Measurements from ENCODE around the gene ZNF334. TPM values are rescaled to one million over a fixed set of nuclear protein-coding genes. Genes with fewer than 3 reads are reported as not detected.

The ZNF334 gene
- polyA plus RNA-seq, 1 experiment, result 4.0 TPM

- H3K27ac ChIP-seq (ENCODE audit: low read depth, low read length), result no peak overlapping the region
- no peak for TF ChIP-seq CTCF (IDR thresholded peaks at IDR 0.05; ENCODE audit: low read depth, low read length)
- POLR2A ChIA-PET, result no interaction called here
- no peak overlapping the region for H3K4me3 ChIP-seq (ENCODE audit: low read depth, low read length)
- H3K9me3 ChIP-seq (ENCODE audit: control insufficient read depth, insufficient read depth, low read length), result no peaks in the 10 kb centered on the region
- CTCF ChIA-PET, result no interaction called here
- H3K27me3 ChIP-seq (ENCODE audit: control insufficient read depth, insufficient read depth, low read length), result peaks cover 9% of the 10 kb centered on the region
- DNase-seq (ENCODE audit: low read depth, low spot score), result no peak
Measured at GRCh38 chr20:46488451-46488850, 24.9 kb downstream of the ZNF334 start.

GRCh38 chr20:46487628-46488027, 25.7 kb downstream of the ZNF334 start:
- ChIA-PET POLR2A (no interaction called here), CTCF (no interaction called here)

GRCh38 chr20:46485431-46485830, 27.9 kb downstream of the ZNF334 start:
- Histone ChIP-seq H3K27me3 (ENCODE audit: control insufficient read depth, insufficient read depth, low read length) (peaks cover 6% of the 10 kb centered on the region), H3K9me3 (ENCODE audit: control insufficient read depth, insufficient read depth, low read length) (no peaks in the 10 kb centered on the region), H3K27ac (ENCODE audit: low read depth, low read length) (no peak overlapping the region), H3K4me3 (ENCODE audit: low read depth, low read length) (no peak overlapping the region)
- TF ChIP-seq CTCF (IDR thresholded peaks at IDR 0.05; ENCODE audit: low read depth, low read length), result no peak
- POLR2A ChIA-PET, result no interaction called here
- DNase-seq (ENCODE audit: low read depth, low spot score), result no peak
- CTCF ChIA-PET, result no interaction called here

More at GRCh38 chr20:46487628-46488027, 25.7 kb downstream of the ZNF334 start:
- Histone ChIP-seq H3K27me3 (ENCODE audit: control insufficient read depth, insufficient read depth, low read length) (peaks cover 9% of the 10 kb centered on the region), H3K27ac (ENCODE audit: low read depth, low read length) (no peak overlapping the region), H3K9me3 (ENCODE audit: control insufficient read depth, insufficient read depth, low read length) (no peaks in the 10 kb centered on the region), H3K4me3 (ENCODE audit: low read depth, low read length) (no peak overlapping the region)
- DNase-seq (ENCODE audit: low read depth, low spot score), result no peak
- no peak for TF ChIP-seq CTCF (IDR thresholded peaks at IDR 0.05; ENCODE audit: low read depth, low read length)

GRCh38 chr20:46484954-46485353, 28.4 kb downstream of the ZNF334 start:
- Histone ChIP-seq H3K4me3 (ENCODE audit: low read depth, low read length) (no peak overlapping the region), H3K27me3 (ENCODE audit: control insufficient read depth, insufficient read depth, low read length) (peaks cover 6% of the 10 kb centered on the region), H3K9me3 (ENCODE audit: control insufficient read depth, insufficient read depth, low read length) (no peaks in the 10 kb centered on the region), H3K27ac (ENCODE audit: low read depth, low read length) (no peak overlapping the region)
- no peak for TF ChIP-seq CTCF (IDR thresholded peaks at IDR 0.05; ENCODE audit: low read depth, low read length)
- ChIA-PET CTCF (no interaction called here), POLR2A (no interaction called here)
- no peak for DNase-seq (ENCODE audit: low read depth, low spot score)

- H3K27me3 ChIP-seq (ENCODE audit: control insufficient read depth, insufficient read depth, low read length), result peaks cover 6% of the 10 kb centered on the region
- TF ChIP-seq CTCF (IDR thresholded peaks at IDR 0.05; ENCODE audit: low read depth, low read length), result no peak
- no peak overlapping the region for H3K4me3 ChIP-seq (ENCODE audit: low read depth, low read length)
- POLR2A ChIA-PET, result no interaction called here
- CTCF ChIA-PET, result no interaction called here
- DNase-seq (ENCODE audit: low read depth, low spot score), result no peak
- H3K27ac ChIP-seq (ENCODE audit: low read depth, low read length), result no peak overlapping the region
- H3K9me3 ChIP-seq (ENCODE audit: control insufficient read depth, insufficient read depth, low read length), result no peaks in the 10 kb centered on the region
Measured at GRCh38 chr20:46483879-46484278, 29.5 kb downstream of the ZNF334 start.
